SK-N-SH (cell line): ENCODE results near the gene PYDC1. TPM values are rescaled to one million over a fixed set of nuclear protein-coding genes. Genes with fewer than 3 reads are reported as not detected.

ENCODE experiments used
- CTCF ChIA-PET: fragments of 300-600, 350-600 bp; formaldehyde crosslinking; extraction: SDS; loops from one replicate; lab custom pipeline; 2021; lab: Yijun Ruan, JAX
- POLR2A ChIA-PET: fragments of 350-600 bp; sonication (Branson Sonifier 250); formaldehyde crosslinking; extraction: SDS; loops from one replicate; lab custom pipeline; 2020; ENCODE audit warnings: antibody characterized with exemption, inconsistent platforms; lab: Yijun Ruan, JAX
- DNase-seq: peaks from one replicate; pipeline ENCODE4 v3.0.0; 2012
- H2AFZ ChIP-seq: fragments of 200-600 bp; sonication (generic); 2 replicates; pipeline ENCODE4 v1.8.1; 2016; ENCODE audit warnings: antibody characterized with exemption, mild to moderate bottlenecking, low read depth
- H3F3A ChIP-seq: fragments of 200-600 bp; sonication (generic); replicated peaks from 2 replicates; pipeline ENCODE3; 2016; ENCODE audit warnings: antibody characterized with exemption, mild to moderate bottlenecking; ENCODE audit not compliant: insufficient read depth
- H3K27ac ChIP-seq, 2 experiments: fragments of 200-500 bp in 1 of 2; fragments of 200-600 bp in 1 of 2; sonication (Bioruptor generic) in 1 of 2; sonication (generic), shearing (Covaris generic) in 1 of 2; 2 replicates each; pipeline versions ENCODE4 v1.5.1 to v1.6.1; 2014 to 2016; ENCODE audit warnings: low read depth in 2 of 2, inconsistent platforms in 1 of 2, low read length in 1 of 2, mild to moderate bottlenecking in 1 of 2, mixed read lengths in 1 of 2
- H3K27me3 ChIP-seq: fragments of 200-600 bp; sonication (generic), shearing (Covaris generic); 2 replicates; pipeline ENCODE4 v1.6.1; 2016; ENCODE audit warnings: mixed run types; ENCODE audit not compliant: insufficient read depth
- H3K36me3 ChIP-seq, 2 experiments: fragments of 200-500 bp in 1 of 2; fragments of 200-600 bp in 1 of 2; sonication (Bioruptor generic) in 1 of 2; sonication (generic) in 1 of 2; replicated peaks in 1 of 2; 2 replicates each; pipeline versions ENCODE3 to v1.5.1; 2014 to 2016; ENCODE audit warnings: low read length in 1 of 2, mild to moderate bottlenecking in 1 of 2; ENCODE audit not compliant: insufficient read depth in 2 of 2, control insufficient read depth in 1 of 2
- H3K4me1 ChIP-seq, 2 experiments: fragments of 200-500 bp in 1 of 2; fragments of 200-600 bp in 1 of 2; sonication (Bioruptor generic) in 1 of 2; sonication (generic), shearing (Covaris generic) in 1 of 2; 2 replicates each; pipeline versions ENCODE4 v1.5.1 to v1.6.1; 2014 to 2016; ENCODE audit warnings: low read depth in 1 of 2, low read length in 1 of 2, mixed run types in 1 of 2; ENCODE audit not compliant: insufficient read depth in 2 of 2, control insufficient read depth in 1 of 2
- H3K4me2 ChIP-seq: fragments of 200-600 bp; sonication (generic), shearing (Covaris generic); 2 replicates; pipeline ENCODE4 v1.6.1; 2017; ENCODE audit warnings: mixed run types
- H3K4me3 ChIP-seq, 2 experiments: fragments of 200-500 bp in 1 of 2; fragments of 200-600 bp in 1 of 2; sonication (Bioruptor generic) in 1 of 2; sonication (generic), shearing (Covaris generic) in 1 of 2; 2 replicates each; pipeline versions ENCODE4 v1.5.1 to v1.8.1; 2014 to 2016; ENCODE audit warnings: low read depth in 2 of 2, inconsistent platforms in 1 of 2, low read length in 1 of 2, mild to moderate bottlenecking in 1 of 2, mixed read lengths in 1 of 2, moderate library complexity in 1 of 2
- H3K79me2 ChIP-seq: fragments of 200-600 bp; sonication (generic); 2 replicates; pipeline ENCODE4 v1.8.1; 2017; ENCODE audit warnings: mild to moderate bottlenecking; ENCODE audit not compliant: insufficient read depth
- H3K9ac ChIP-seq: fragments of 200-600 bp; sonication (generic); 2 replicates; pipeline ENCODE4 v1.6.1; 2017; ENCODE audit warnings: mixed run types
- H3K9me2 ChIP-seq: fragments of 200-600 bp; sonication (generic); 2 replicates; pipeline ENCODE4 v1.6.1; 2017; ENCODE audit warnings: mixed run types
- H3K9me3 ChIP-seq: fragments of 200-600 bp; sonication (generic); 2 replicates; pipeline ENCODE4 v1.6.1; 2017; ENCODE audit warnings: mixed run types, mild to moderate bottlenecking, moderate library complexity
- H4K20me1 ChIP-seq: fragments of 200-600 bp; sonication (generic); 2 replicates; pipeline ENCODE4 v1.6.1; 2017; ENCODE audit warnings: mild to moderate bottlenecking, mixed run types; ENCODE audit not compliant: insufficient read depth
- EP300 ChIP-seq, 2 experiments: IDR thresholded peaks; 2 replicates each; pipeline versions ENCODE4 v1.4.0 to v1.6.1; 2012; ENCODE audit warnings: borderline replicate concordance in 1 of 2, low read depth in 1 of 2, low read length in 1 of 2
- GABPA ChIP-seq: IDR thresholded peaks from 2 replicates; pipeline ENCODE4 v1.4.0; 2012; ENCODE audit warnings: low read depth, mild to moderate bottlenecking
- GATA2 ChIP-seq: sonication (generic); formaldehyde crosslinking; IDR thresholded peaks from 2 replicates; pipeline ENCODE4 v1.5.0; 2020; ENCODE audit warnings: mild to moderate bottlenecking, missing genetic modification reagents
- IRF3 ChIP-seq: fragments of 150-350 bp; IDR thresholded peaks from 2 replicates; pipeline ENCODE4 v1.6.1; 2016; ENCODE audit warnings: mild to moderate bottlenecking, low read depth, low read length
- JUND ChIP-seq: IDR thresholded peaks from 2 replicates; pipeline ENCODE4 v1.4.0; 2012
- MAX ChIP-seq: IDR thresholded peaks from 2 replicates; pipeline ENCODE4 v1.4.0; 2012; ENCODE audit warnings: low read depth
- MEF2A ChIP-seq: IDR thresholded peaks from 2 replicates; pipeline ENCODE4 v1.4.0; 2012; ENCODE audit warnings: low read depth, borderline replicate concordance
- MXI1 ChIP-seq: IDR thresholded peaks from 2 replicates; pipeline ENCODE4 v1.6.1; 2012; ENCODE audit warnings: mild to moderate bottlenecking, low read depth, low read length, improper control_type of control experiment
- NFIC ChIP-seq: IDR thresholded peaks from 2 replicates; pipeline ENCODE4 v1.4.0; 2012; ENCODE audit warnings: borderline replicate concordance
- NRF1 ChIP-seq: IDR thresholded peaks from 2 replicates; pipeline ENCODE4 v1.6.1; 2012; ENCODE audit warnings: low read depth, mild to moderate bottlenecking, low read length
- RAD21 ChIP-seq: IDR thresholded peaks from 2 replicates; pipeline ENCODE4 v1.6.1; 2012; ENCODE audit warnings: mild to moderate bottlenecking, low read length
- RFX5 ChIP-seq: IDR thresholded peaks from 2 replicates; pipeline ENCODE4 v1.6.1; 2012; ENCODE audit warnings: mild to moderate bottlenecking, improper control_type of control experiment, low read length
- RXRA ChIP-seq: IDR thresholded peaks from 2 replicates; pipeline ENCODE4 v1.4.0; 2012; ENCODE audit warnings: low read depth, mild to moderate bottlenecking, borderline replicate concordance
- SIN3A ChIP-seq: IDR thresholded peaks from 2 replicates; pipeline ENCODE4 v1.6.1; 2012; ENCODE audit warnings: low read depth, mild to moderate bottlenecking, low read length, moderate library complexity, borderline replicate concordance
- SMC3 ChIP-seq: IDR thresholded peaks from 2 replicates; pipeline ENCODE4 v1.6.1; 2012; ENCODE audit warnings: low read depth, low read length, improper control_type of control experiment
- TAF1 ChIP-seq: IDR thresholded peaks from 2 replicates; pipeline ENCODE4 v1.6.1; 2012; ENCODE audit warnings: low read depth, mild to moderate bottlenecking, low read length, moderate library complexity, borderline replicate concordance
- TCF12 ChIP-seq: IDR thresholded peaks from 2 replicates; pipeline ENCODE4 v1.4.0; 2012
- TEAD4 ChIP-seq: IDR thresholded peaks from 2 replicates; pipeline ENCODE4 v1.4.0; 2012; ENCODE audit warnings: mild to moderate bottlenecking, borderline replicate concordance; ENCODE audit not compliant: insufficient read depth
- YY1 ChIP-seq: IDR thresholded peaks from 2 replicates; pipeline ENCODE4 v1.4.0; 2012; ENCODE audit warnings: low read depth, mild to moderate bottlenecking
- ZBTB33 ChIP-seq: IDR thresholded peaks from 2 replicates; pipeline ENCODE4 v1.4.0; 2012; ENCODE audit warnings: low read depth, borderline replicate concordance
- WGBS: methylation state at CpG from one replicate; pipeline ENCODE4 v1.1.6; 2017; ENCODE audit warnings: low lambda C conversion rate; 5-methylcytosine and 5-hydroxymethylcytosine counted together
- polyA plus RNA-seq, 3 experiments: library from polyadenylated mRNA; depleted of rRNA; stranded (reverse); fragments of >200 nt; gene quantifications; 2 replicates each; pipeline ENCODE4 v1.2.3, GENCODE V29; 2012
- TF ChIP-seq, protein P1 (sequence below): fragments of 200-600 bp; sonication (generic); IDR thresholded peaks from 2 replicates; pipeline ENCODE4 v1.6.1; 2017; ENCODE audit warnings: antibody characterized with exemption, mild to moderate bottlenecking, moderate library complexity

PYDC1 gene
- polyA plus RNA-seq, 1 of the 3 experiments (the other 2 are of a cell fraction) = not detected

DNA sequence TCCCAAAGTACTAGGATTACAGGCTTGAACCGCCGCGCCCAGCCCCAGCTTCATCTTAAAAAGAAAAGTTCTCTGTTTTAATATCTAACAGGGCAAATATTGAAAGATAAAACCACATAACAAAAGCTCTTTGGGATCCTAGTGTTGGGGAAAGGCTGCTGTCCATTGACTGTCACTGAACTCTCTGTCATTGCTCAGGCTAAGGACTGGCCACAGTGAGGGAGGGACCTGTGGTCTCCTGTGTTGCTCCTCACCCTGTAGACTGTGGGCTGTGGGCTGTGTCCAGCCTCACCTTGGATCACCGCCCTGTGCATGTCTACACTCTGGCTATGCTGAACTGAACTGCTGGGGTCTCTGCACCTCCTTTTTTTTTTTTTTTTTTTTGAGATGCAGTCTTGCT lies 11.3 kb upstream of the PYDC1 start:
- Histone ChIP-seq H3K4me2 (no peak overlapping the region), H3K27ac (no peak overlapping the region), H3K27me3 (no peaks in the 10 kb centered on the region; the same call in 1 of the 2 replicates), H3F3A (no peaks in the 10 kb centered on the region), H3K9ac (no peak overlapping the region)
- TF ChIP-seq TEAD4 = no peak
- no peak for TF ChIP-seq MEF2A
- no peak for TF ChIP-seq YY1
- TF ChIP-seq, all 33 proteins: peak for 0
- Histone ChIP-seq H3K36me3 (no peaks in the 10 kb centered on the region), H3K79me2 (no peaks in the 10 kb centered on the region), H3K4me3 (no peak overlapping the region), H3K9me2 (no peaks in the 10 kb centered on the region), H4K20me1 (no peaks in the 10 kb centered on the region), H3K4me1 (no peaks in the 10 kb centered on the region), H3K9me3 (no peaks in the 10 kb centered on the region), H2AFZ (no peak overlapping the region)
- no peak for DNase-seq
- ChIA-PET CTCF (interaction anchor here (1.6 kb wide), 1 partner anchor 230 kb away, joined by 3 read pairs; no protein-coding TSS in a partner anchor), POLR2A (interaction anchor here (1.1 kb wide), 1 partner anchor 48 kb away, joined by 3 read pairs; no protein-coding TSS in a partner anchor)
- WGBS = 82% methylated on average over 4 of the region's 4 CpGs

GRCh38 chr16:31225193-31225592 lies 8.3 kb upstream of the PYDC1 start:
- H3K9me3 ChIP-seq = no peaks in the 10 kb centered on the region
- no peak overlapping the region for H3K4me3 ChIP-seq
- H3K9me2 ChIP-seq = no peaks in the 10 kb centered on the region
- no peaks in the 10 kb centered on the region for H3F3A ChIP-seq
- 67% methylated on average over 3 of the region's 3 CpGs for WGBS
- no peak overlapping the region for H3K4me2 ChIP-seq
- H3K79me2 ChIP-seq = no peaks in the 10 kb centered on the region
- no peaks in the 10 kb centered on the region for H3K4me1 ChIP-seq
- H3K9ac ChIP-seq = no peak overlapping the region
- peaks cover 17% of the 10 kb centered on the region for H3K27me3 ChIP-seq
- no peak for DNase-seq
- H3K36me3 ChIP-seq = no peaks in the 10 kb centered on the region
- CTCF ChIA-PET = no interaction called here
- POLR2A ChIA-PET = no interaction called here
- H4K20me1 ChIP-seq = no peaks in the 10 kb centered on the region
- TF ChIP-seq GABPA (no peak), RXRA (no peak), IRF3 (no peak), ZBTB33 (no peak), JUND (no peak), SIN3A (no peak), YY1 (no peak), EP300 (IDR thresholded peaks at IDR 0.05; ENCODE audit: borderline replicate concordance in 1 of 2, low read depth in 1 of 2, low read length in 1 of 2) (no peak), NRF1 (no peak), MXI1 (no peak), NFIC (no peak), MEF2A (no peak), RFX5 (no peak), GATA2 (CRISPR knock-in tag) (no peak), TAF1 (no peak), RAD21 (no peak), TCF12 (no peak), SMC3 (no peak), MAX (no peak)
- TF ChIP-seq, protein P1, sequence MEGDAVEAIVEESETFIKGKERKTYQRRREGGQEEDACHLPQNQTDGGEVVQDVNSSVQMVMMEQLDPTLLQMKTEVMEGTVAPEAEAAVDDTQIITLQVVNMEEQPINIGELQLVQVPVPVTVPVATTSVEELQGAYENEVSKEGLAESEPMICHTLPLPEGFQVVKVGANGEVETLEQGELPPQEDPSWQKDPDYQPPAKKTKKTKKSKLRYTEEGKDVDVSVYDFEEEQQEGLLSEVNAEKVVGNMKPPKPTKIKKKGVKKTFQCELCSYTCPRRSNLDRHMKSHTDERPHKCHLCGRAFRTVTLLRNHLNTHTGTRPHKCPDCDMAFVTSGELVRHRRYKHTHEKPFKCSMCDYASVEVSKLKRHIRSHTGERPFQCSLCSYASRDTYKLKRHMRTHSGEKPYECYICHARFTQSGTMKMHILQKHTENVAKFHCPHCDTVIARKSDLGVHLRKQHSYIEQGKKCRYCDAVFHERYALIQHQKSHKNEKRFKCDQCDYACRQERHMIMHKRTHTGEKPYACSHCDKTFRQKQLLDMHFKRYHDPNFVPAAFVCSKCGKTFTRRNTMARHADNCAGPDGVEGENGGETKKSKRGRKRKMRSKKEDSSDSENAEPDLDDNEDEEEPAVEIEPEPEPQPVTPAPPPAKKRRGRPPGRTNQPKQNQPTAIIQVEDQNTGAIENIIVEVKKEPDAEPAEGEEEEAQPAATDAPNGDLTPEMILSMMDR = no peak
- TF ChIP-seq, all 33 proteins: peak for 0
- no peak overlapping the region for H3K27ac ChIP-seq
- H2AFZ ChIP-seq = no peak overlapping the region
